ENCODE measurements around the gene SIRT2.
"Not testable (repeated sequence)": the region's sequence is repeated elsewhere in the genome, so short reads cannot be mapped to it uniquely, and the experiment has no call there.

Gene SIRT2

GRCh38 chr19:38836159-38836982, 63.0 kb downstream of the SIRT2 start:
- no peak for DNase-seq (ENCODE audit: low spot score)
- TF ChIP-seq, protein P1, sequence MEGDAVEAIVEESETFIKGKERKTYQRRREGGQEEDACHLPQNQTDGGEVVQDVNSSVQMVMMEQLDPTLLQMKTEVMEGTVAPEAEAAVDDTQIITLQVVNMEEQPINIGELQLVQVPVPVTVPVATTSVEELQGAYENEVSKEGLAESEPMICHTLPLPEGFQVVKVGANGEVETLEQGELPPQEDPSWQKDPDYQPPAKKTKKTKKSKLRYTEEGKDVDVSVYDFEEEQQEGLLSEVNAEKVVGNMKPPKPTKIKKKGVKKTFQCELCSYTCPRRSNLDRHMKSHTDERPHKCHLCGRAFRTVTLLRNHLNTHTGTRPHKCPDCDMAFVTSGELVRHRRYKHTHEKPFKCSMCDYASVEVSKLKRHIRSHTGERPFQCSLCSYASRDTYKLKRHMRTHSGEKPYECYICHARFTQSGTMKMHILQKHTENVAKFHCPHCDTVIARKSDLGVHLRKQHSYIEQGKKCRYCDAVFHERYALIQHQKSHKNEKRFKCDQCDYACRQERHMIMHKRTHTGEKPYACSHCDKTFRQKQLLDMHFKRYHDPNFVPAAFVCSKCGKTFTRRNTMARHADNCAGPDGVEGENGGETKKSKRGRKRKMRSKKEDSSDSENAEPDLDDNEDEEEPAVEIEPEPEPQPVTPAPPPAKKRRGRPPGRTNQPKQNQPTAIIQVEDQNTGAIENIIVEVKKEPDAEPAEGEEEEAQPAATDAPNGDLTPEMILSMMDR (IDR thresholded peaks at IDR 0.05; ENCODE audit: borderline replicate concordance, control extremely low read depth, extremely low read depth, insufficient read depth, missing control alignments), result no peak
- in situ Hi-C loops (cut with MboI; ENCODE audit: low sequenced_read_pairs, unreplicated experiment), result no loop called here

DNA sequence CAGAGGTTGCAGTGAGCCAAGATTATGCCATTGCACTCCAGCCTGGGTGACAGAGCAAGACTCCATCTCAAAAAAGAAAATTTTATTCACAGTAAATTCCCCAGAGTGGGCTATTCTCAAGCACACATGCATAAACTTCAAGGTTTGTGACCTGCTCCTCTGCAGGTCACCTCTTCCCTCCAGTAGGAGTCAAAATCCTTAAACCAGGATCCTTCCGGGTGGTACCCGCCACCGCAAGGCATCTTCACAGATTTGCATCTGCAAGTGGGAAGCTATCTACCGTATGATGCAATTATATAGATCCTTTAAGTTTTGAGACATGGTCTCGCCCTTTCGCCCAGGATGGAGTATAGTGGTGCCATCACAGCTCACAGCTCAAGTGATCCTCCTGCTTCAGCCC, 64.8 kb downstream of the SIRT2 start:
- TF ChIP-seq, protein P1 (IDR thresholded peaks at IDR 0.05; ENCODE audit: borderline replicate concordance, control extremely low read depth, extremely low read depth, insufficient read depth, missing control alignments), result no peak
- in situ Hi-C loops (cut with MboI; ENCODE audit: low sequenced_read_pairs, unreplicated experiment), result no loop called here
- no peak for DNase-seq (ENCODE audit: low spot score)

DNA sequence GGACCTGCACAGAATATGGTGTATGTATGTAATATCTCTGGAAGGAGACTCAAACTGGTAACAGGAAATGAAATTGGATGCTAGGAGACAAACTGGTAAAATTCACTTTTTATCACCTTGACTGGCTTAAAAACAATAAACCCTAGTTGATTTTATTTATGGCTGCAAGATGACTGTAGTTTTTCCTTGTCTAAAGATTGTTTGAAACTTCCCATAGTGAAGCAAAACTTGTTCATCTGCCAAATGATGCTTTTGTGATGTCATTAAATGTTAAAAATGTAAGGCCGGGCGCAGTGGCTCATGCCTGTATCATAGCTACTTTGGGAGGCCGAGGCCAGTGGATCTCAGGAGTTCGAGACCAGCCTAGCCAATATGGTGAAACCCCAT, 65.3 kb downstream of the SIRT2 start:
- in situ Hi-C loops (cut with MboI; ENCODE audit: low sequenced_read_pairs, unreplicated experiment), result no loop called here
- TF ChIP-seq, protein P1 (IDR thresholded peaks at IDR 0.05; ENCODE audit: borderline replicate concordance, control extremely low read depth, extremely low read depth, insufficient read depth, missing control alignments), result no peak
- DNase-seq (ENCODE audit: low spot score), result no peak

- no peak for DNase-seq (ENCODE audit: low spot score)
- TF ChIP-seq, protein P1 (IDR thresholded peaks at IDR 0.05; ENCODE audit: borderline replicate concordance, control extremely low read depth, extremely low read depth, insufficient read depth, missing control alignments), result no peak
- in situ Hi-C loops (cut with MboI; ENCODE audit: low sequenced_read_pairs, unreplicated experiment), result no loop called here
Measured at GRCh38 chr19:38833092-38833425, 66.4 kb downstream of the SIRT2 start.

DNA sequence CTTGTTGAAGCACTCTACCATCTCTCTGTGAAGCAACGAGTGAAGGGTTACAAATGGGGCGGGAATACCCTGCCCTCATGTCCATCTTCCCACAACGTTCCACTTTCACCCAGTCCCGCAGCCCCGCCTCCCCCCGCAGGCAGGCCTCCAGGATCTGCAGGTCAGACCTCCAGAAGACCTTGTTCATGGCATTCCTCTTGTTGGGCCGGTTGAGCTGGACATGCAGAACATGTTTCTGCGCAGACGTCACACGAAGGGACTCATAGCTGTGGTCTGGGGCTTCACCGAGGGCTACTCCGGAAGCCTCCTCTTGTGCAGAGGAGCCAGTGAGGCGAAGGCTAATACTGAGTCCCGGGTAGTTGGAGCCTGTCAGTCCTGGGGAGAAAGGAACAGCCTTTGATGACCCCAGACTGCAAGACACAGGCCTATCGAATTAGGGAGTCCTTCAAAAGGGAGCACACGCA, 68.2 kb downstream of the SIRT2 start:
- in situ Hi-C loops (cut with MboI; ENCODE audit: low sequenced_read_pairs, unreplicated experiment), result no loop called here
- TF ChIP-seq, protein P1 (IDR thresholded peaks at IDR 0.05; ENCODE audit: borderline replicate concordance, control extremely low read depth, extremely low read depth, insufficient read depth, missing control alignments), result no peak
- DNase-seq (ENCODE audit: low spot score), result peak; percentile 81

DNA sequence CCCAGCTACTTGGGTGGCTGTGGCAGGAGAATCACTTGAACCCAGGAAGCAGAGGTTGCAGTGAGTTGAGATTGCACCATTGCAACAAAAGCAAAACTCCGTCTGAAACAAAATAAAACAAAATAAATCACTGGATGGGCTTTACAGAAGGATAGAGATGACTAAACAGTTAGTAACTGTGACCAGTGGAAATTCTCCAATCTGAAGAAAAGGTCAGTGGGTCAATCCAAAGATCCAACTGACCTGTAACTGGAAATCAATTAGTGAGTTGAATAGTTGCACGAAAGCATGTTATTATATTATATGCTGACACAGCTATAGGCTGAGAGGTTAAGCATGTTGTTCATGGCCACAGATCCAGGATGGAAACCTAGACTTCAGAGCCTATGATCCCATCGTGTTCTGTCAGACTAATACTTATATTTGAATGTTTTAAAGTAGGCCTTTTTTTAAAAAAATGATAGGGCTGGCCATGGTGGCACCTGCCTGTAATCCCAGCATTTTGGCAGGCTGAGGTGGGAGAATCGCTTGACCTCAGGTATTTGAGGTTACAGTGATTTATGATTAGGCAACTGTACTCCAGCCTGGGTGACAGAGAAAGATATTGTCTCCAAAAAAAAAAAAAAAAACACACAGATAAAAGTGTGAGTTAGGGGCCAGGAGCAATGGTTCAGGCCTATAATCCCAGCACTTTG, 69.2 kb downstream of the SIRT2 start:
- in situ Hi-C loops (cut with MboI; ENCODE audit: low sequenced_read_pairs, unreplicated experiment), result no loop called here
- TF ChIP-seq, protein P1 (IDR thresholded peaks at IDR 0.05; ENCODE audit: borderline replicate concordance, control extremely low read depth, extremely low read depth, insufficient read depth, missing control alignments), result no peak
- no peak for DNase-seq (ENCODE audit: low spot score)

DNA sequence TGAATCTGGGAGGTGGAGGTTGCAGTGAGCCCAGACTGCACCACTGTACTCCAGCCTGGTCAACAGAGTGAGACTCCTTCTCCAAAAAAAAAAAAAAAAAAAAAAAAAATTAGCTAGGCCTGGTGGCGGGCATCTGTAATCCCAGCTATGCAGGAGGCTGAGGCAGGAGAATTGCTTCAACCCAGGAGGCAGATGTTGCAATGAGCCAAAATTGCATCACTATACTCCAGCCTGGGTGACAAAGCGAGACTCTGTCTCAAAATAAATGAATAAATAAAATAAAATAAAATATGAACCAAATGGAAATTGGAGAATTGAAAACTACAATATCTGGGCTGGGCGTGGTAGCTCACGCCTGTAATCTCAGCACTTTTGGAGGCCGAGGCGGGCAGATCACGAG, 70.2 kb downstream of the SIRT2 start:
- in situ Hi-C loops (cut with MboI; ENCODE audit: low sequenced_read_pairs, unreplicated experiment); DNase-seq (ENCODE audit: low spot score): not testable (repeated sequence)

Data from GM13976 (cell line).